Activated naive CD4-positive, alpha-beta T cell treated with anti-CD3 and anti-CD28 coated beads, Interleukin-2, amount 10 ng/mL, durations not matched to agents 7 days and 5 days (primary cell): ENCODE results near the gene FAM83G.
"Not testable (repeated sequence)": the region's sequence is repeated elsewhere in the genome, so short reads cannot be mapped to it uniquely, and the experiment has no call there.

Experiments
- CTCF ChIA-PET: fragments of 350-600 bp; sonication (Branson Sonifier 250); formaldehyde crosslinking; loops from one replicate; lab custom pipeline; 2021; ENCODE audit warnings: antibody characterized with exemption; lab: Charles Lee
- DNase-seq: peaks from one replicate; pipeline ENCODE4 v3.0.0-alpha.2; 2020
- H3K27ac Mint-ChIP-seq: one replicate; pipeline ENCODE4 v1.8.0; 2021; ENCODE audit warnings: mild to moderate bottlenecking, moderate library complexity, mixed read lengths
- H3K27me3 Mint-ChIP-seq: one replicate; pipeline ENCODE4 v1.8.0; 2021; ENCODE audit warnings: mild to moderate bottlenecking, mixed read lengths
- H3K36me3 Mint-ChIP-seq: one replicate; pipeline ENCODE4 v1.8.0; 2021; ENCODE audit warnings: mixed read lengths
- H3K4me1 Mint-ChIP-seq: one replicate; pipeline ENCODE4 v1.8.0; 2021; ENCODE audit warnings: mixed read lengths
- H3K4me3 Mint-ChIP-seq: one replicate; pipeline ENCODE4 v1.8.0; 2021; ENCODE audit warnings: mild to moderate bottlenecking, moderate library complexity, mixed read lengths
- H3K9me3 Mint-ChIP-seq: one replicate; pipeline ENCODE4 v1.8.0; 2021; ENCODE audit warnings: mixed read lengths

The FAM83G gene

GRCh38 chr17:18944646-18945045, 59.9 kb downstream of the FAM83G start:
- no peak overlapping the region for H3K27ac Mint-ChIP-seq
- H3K4me1 Mint-ChIP-seq = no peaks in the 10 kb centered on the region
- H3K9me3 Mint-ChIP-seq = no peaks in the 10 kb centered on the region
- H3K36me3 Mint-ChIP-seq = no peaks in the 10 kb centered on the region
- DNase-seq = no peak
- CTCF ChIA-PET = no interaction called here
- H3K4me3 Mint-ChIP-seq = no peak overlapping the region
- peaks cover 76% of the 10 kb centered on the region for H3K27me3 Mint-ChIP-seq

- Mint-ChIP-seq H3K27me3 (peaks cover 65% of the 10 kb centered on the region), H3K36me3 (no peaks in the 10 kb centered on the region), H3K27ac (no peak overlapping the region), H3K4me1 (peaks cover under 1% of the 10 kb centered on the region), H3K4me3 (no peak overlapping the region), H3K9me3 (no peaks in the 10 kb centered on the region)
- DNase-seq = no peak
- CTCF ChIA-PET = no interaction called here
Measured at GRCh38 chr17:18938692-18939023, 65.9 kb downstream of the FAM83G start.

GRCh38 chr17:18937981-18938691, 66.4 kb downstream of the FAM83G start:
- Mint-ChIP-seq H3K4me3 (no peak overlapping the region), H3K4me1 (peaks cover 5% of the 10 kb centered on the region), H3K9me3 (no peaks in the 10 kb centered on the region), H3K27me3 (peaks cover 61% of the 10 kb centered on the region), H3K27ac (no peak overlapping the region), H3K36me3 (no peaks in the 10 kb centered on the region)
- no peak for DNase-seq
- CTCF ChIA-PET = no interaction called here

GRCh38 chr17:18933102-18934058, 71.2 kb downstream of the FAM83G start:
- CTCF ChIA-PET = no interaction called here
- H3K27ac Mint-ChIP-seq = no peak overlapping the region
- H3K9me3 Mint-ChIP-seq = no peaks in the 10 kb centered on the region
- no peak overlapping the region for H3K4me3 Mint-ChIP-seq
- H3K4me1 Mint-ChIP-seq = peaks cover 16% of the 10 kb centered on the region
- peaks cover 27% of the 10 kb centered on the region for H3K36me3 Mint-ChIP-seq
- DNase-seq = no peak
- H3K27me3 Mint-ChIP-seq = peaks cover 28% of the 10 kb centered on the region

GRCh38 chr17:18932360-18933055, 72.1 kb downstream of the FAM83G start:
- H3K9me3 Mint-ChIP-seq = no peaks in the 10 kb centered on the region
- H3K27me3 Mint-ChIP-seq = peaks cover 23% of the 10 kb centered on the region
- CTCF ChIA-PET = no interaction called here
- H3K4me3 Mint-ChIP-seq = no peak overlapping the region
- H3K27ac Mint-ChIP-seq = no peak overlapping the region
- peaks cover 28% of the 10 kb centered on the region for H3K36me3 Mint-ChIP-seq
- DNase-seq = no peak
- H3K4me1 Mint-ChIP-seq = peaks cover 16% of the 10 kb centered on the region

- Mint-ChIP-seq H3K27me3 (peaks cover 6% of the 10 kb centered on the region), H3K36me3 (peaks cover 45% of the 10 kb centered on the region), H3K27ac (peak overlapping the region; percentile 2), H3K4me3 (no peak overlapping the region), H3K4me1 (peaks cover 39% of the 10 kb centered on the region), H3K9me3 (no peaks in the 10 kb centered on the region)
- no peak for DNase-seq
- CTCF ChIA-PET = no interaction called here
Measured at GRCh38 chr17:18928628-18929125, 75.9 kb downstream of the FAM83G start.

- Mint-ChIP-seq H3K27me3 (no peaks in the 10 kb centered on the region), H3K9me3 (no peaks in the 10 kb centered on the region), H3K4me3 (no peak overlapping the region), H3K36me3 (peaks cover 42% of the 10 kb centered on the region), H3K27ac (peak overlapping the region; percentile 86), H3K4me1 (peaks cover 48% of the 10 kb centered on the region)
- CTCF ChIA-PET = interaction anchor here (0.9 kb wide), 1 partner anchor 36 kb away, joined by 3 read pairs; no protein-coding TSS in a partner anchor
- DNase-seq = no peak
Measured at GRCh38 chr17:18925187-18925586, 79.4 kb downstream of the FAM83G start.

GRCh38 chr17:18922596-18922995, 82.0 kb downstream of the FAM83G start:
- H3K9me3 Mint-ChIP-seq, DNase-seq, H3K27ac Mint-ChIP-seq, H3K4me3 Mint-ChIP-seq, H3K27me3 Mint-ChIP-seq, CTCF ChIA-PET: not testable (repeated sequence)
- peaks cover 36% of the 10 kb centered on the region for H3K36me3 Mint-ChIP-seq
- H3K4me1 Mint-ChIP-seq = peaks cover 57% of the 10 kb centered on the region

GRCh38 chr17:18921912-18922451, 82.6 kb downstream of the FAM83G start:
- DNase-seq = no peak
- CTCF ChIA-PET = no interaction called here
- Mint-ChIP-seq H3K4me3 (peak overlapping the region; percentile 17), H3K9me3 (no peaks in the 10 kb centered on the region), H3K4me1 (peaks cover 58% of the 10 kb centered on the region), H3K36me3 (peaks cover 34% of the 10 kb centered on the region), H3K27ac (peak overlapping the region; percentile 67), H3K27me3 (no peaks in the 10 kb centered on the region)

GRCh38 chr17:18921485-18921884, 83.1 kb downstream of the FAM83G start:
- no peak for DNase-seq
- H3K27me3 Mint-ChIP-seq = no peaks in the 10 kb centered on the region
- CTCF ChIA-PET = no interaction called here
- no peaks in the 10 kb centered on the region for H3K9me3 Mint-ChIP-seq
- H3K27ac Mint-ChIP-seq = peak overlapping the region; percentile 1
- H3K36me3 Mint-ChIP-seq = peaks cover 35% of the 10 kb centered on the region
- no peak overlapping the region for H3K4me3 Mint-ChIP-seq
- H3K4me1 Mint-ChIP-seq = peaks cover 56% of the 10 kb centered on the region

GRCh38 chr17:18920911-18921441, 83.6 kb downstream of the FAM83G start:
- Mint-ChIP-seq H3K27ac (peak overlapping the region; percentile 3), H3K4me3 (no peak overlapping the region), H3K36me3 (peaks cover 38% of the 10 kb centered on the region), H3K9me3 (no peaks in the 10 kb centered on the region), H3K4me1 (peaks cover 52% of the 10 kb centered on the region), H3K27me3 (no peaks in the 10 kb centered on the region)
- peak; percentile 34 for DNase-seq
- CTCF ChIA-PET = interaction anchor here (0.7 kb wide), 1 partner anchor 39 kb away, joined by 3 read pairs; no protein-coding TSS in a partner anchor

GRCh38 chr17:18919963-18920362, 84.6 kb downstream of the FAM83G start:
- Mint-ChIP-seq H3K4me1 (peaks cover 42% of the 10 kb centered on the region), H3K4me3 (no peak overlapping the region), H3K36me3 (peaks cover 40% of the 10 kb centered on the region), H3K9me3 (no peaks in the 10 kb centered on the region), H3K27ac (peak overlapping the region; percentile 25), H3K27me3 (no peaks in the 10 kb centered on the region)
- DNase-seq = no peak
- CTCF ChIA-PET = no interaction called here
